ENCODE results near the gene SLC25A45.

- TF ChIP-seq CTCF (IDR thresholded peaks at IDR 0.05) = no peak
- no peak for TF ChIP-seq POLR2A (IDR thresholded peaks at IDR 0.05)
Measured at GRCh38 chr11:65415499-65416340, 33.3 kb upstream of the SLC25A45 start.
